ENCODE data around the gene NTHL1. TPM values are rescaled to one million over a fixed set of nuclear protein-coding genes. Genes with fewer than 3 reads are reported as not detected.

The NTHL1 gene
- total and polyA plus RNA-seq, 9 of the 15 experiments (the other 6 are each of a cell fraction or from before 2014, with no cell fraction given) = 1.1 to 58.8 (median 17.6) TPM

GRCh38 chr16:2063861-2064260 lies 16.2 kb upstream of the NTHL1 start:
- Histone ChIP-seq H3K4me2 (ENCODE audit: insufficient read depth, low read length) (no peak overlapping the region), H3K79me2 (ENCODE audit: control insufficient read depth, insufficient read depth, low read length) (no peaks in the 10 kb centered on the region), H2AFZ (ENCODE audit: low read depth, low read length) (no peak overlapping the region), H3K27me3 (ENCODE audit: control insufficient read depth in 2 of 2, insufficient read depth in 2 of 2, low read length in 2 of 2) (no peaks in the 10 kb centered on the region), H3K9me3 (replicated peaks; ENCODE audit: control insufficient read depth, insufficient read depth, low read depth, low read length) (no peaks in the 10 kb centered on the region), H3K9me1 (ENCODE audit: control insufficient read depth, insufficient read depth, low read length) (no peaks in the 10 kb centered on the region), H3K4me1 (replicated peaks in 1 of 2; ENCODE audit: control insufficient read depth in 2 of 2, insufficient read depth in 2 of 2, low read length in 2 of 2) (peaks cover 0 to 14% of the 10 kb centered on the region in 2 experiments; a peak in 2 of 5 replicates), H3K9ac (ENCODE audit: insufficient read depth in 1 of 2, low read depth in 2 of 2, low read length in 2 of 2) (no peak overlapping the region), H4K20me1 (replicated peaks; ENCODE audit: control insufficient read depth, insufficient read depth, low read length) (no peaks in the 10 kb centered on the region), H3K27ac (ENCODE audit: extremely low read depth, low read depth, low read length) (no peak overlapping the region), H3K36me3 (ENCODE audit: control insufficient read depth, insufficient read depth, low read length) (peaks cover 38% of the 10 kb centered on the region; the same call in 2 of the 3 replicates), H3K4me3 (no peak overlapping the region)
- POLR2A ChIA-PET = interaction anchor here (0.7 kb wide), 1 partner anchor 255 kb away, joined by 3 read pairs; no protein-coding TSS in a partner anchor
- intact Hi-C loops (cut with micrococcal nuclease) (no loop called here), in situ Hi-C loops (cut with MboI) (no loop called here)
- FAIRE-seq (no peak), ATAC-seq (no peak), DNase-seq (ENCODE audit: extremely low read depth in 1 of 4, low spot score in 3 of 4) (no peak)
- TF ChIP-seq CEBPG (CRISPR knock-in tag; IDR thresholded peaks at IDR 0.05) (no peak), CEBPG (tag; conservative IDR thresholded peaks at IDR 0.05 in 1 of 2, IDR thresholded peaks at IDR 0.05 in 1 of 2) (no peak)
- BruUV-seq (replicated peaks) = no TSS peak
- 89% methylated on average over 17 of the region's 25 CpGs for WGBS (ENCODE audit: insufficient coverage, low coverage, missing lambda C conversion rate)
- CTCF ChIA-PET (ENCODE audit: low intra/inter-chr PET ratio) = no interaction called here

- no peaks in the 10 kb centered on the region for H3K79me2 ChIP-seq (ENCODE audit: control insufficient read depth, insufficient read depth, low read length)
- DNase-seq (ENCODE audit: extremely low read depth in 1 of 4, low spot score in 3 of 4) = no peak
- in situ Hi-C loops (cut with MboI) = no loop called here
- ChIA-PET POLR2A (interaction anchor here (0.6 to 1.3 kb wide), 2 partner anchors 10 to 92 kb away, joined by 3 to 6 read pairs; partner anchors contain the start of gene TRAF7), CTCF (ENCODE audit: low intra/inter-chr PET ratio) (no interaction called here)
- TF ChIP-seq ZNF184 (CRISPR knock-in tag; IDR thresholded peaks at IDR 0.05) (no peak), ZFP30 (CRISPR knock-in tag; IDR thresholded peaks at IDR 0.05; ENCODE audit: borderline replicate concordance) (no peak), ZNF830 (CRISPR knock-in tag; IDR thresholded peaks at IDR 0.05) (no peak), ZFPM2 (CRISPR knock-in tag; IDR thresholded peaks at IDR 0.05) (no peak), ZNF449 (CRISPR knock-in tag; IDR thresholded peaks at IDR 0.05) (no peak), HOMEZ (CRISPR knock-in tag; IDR thresholded peaks at IDR 0.05) (no peak), DPF2 (IDR thresholded peaks at IDR 0.05) (no peak), NFATC3 (IDR thresholded peaks at IDR 0.05) (no peak)
- no peaks in the 10 kb centered on the region for H3K9me3 ChIP-seq (replicated peaks; ENCODE audit: control insufficient read depth, insufficient read depth, low read depth, low read length)
- intact Hi-C loops (cut with micrococcal nuclease) = no loop called here
- no peak for FAIRE-seq
- H3K9ac ChIP-seq (ENCODE audit: insufficient read depth in 1 of 2, low read depth in 2 of 2, low read length in 2 of 2) = no peak overlapping the region; a peak in 1 of 4 replicates
- no peak overlapping the region for H3K4me2 ChIP-seq (ENCODE audit: insufficient read depth, low read length)
- no peak overlapping the region for H3K4me3 ChIP-seq
- no peaks in the 10 kb centered on the region for H4K20me1 ChIP-seq (replicated peaks; ENCODE audit: control insufficient read depth, insufficient read depth, low read length)
- WGBS (ENCODE audit: insufficient coverage, low coverage, missing lambda C conversion rate) = 85% methylated on average over 9 of the region's 28 CpGs
- ATAC-seq = no peak
- BruUV-seq (replicated peaks) = no TSS peak
- H3K36me3 ChIP-seq (ENCODE audit: control insufficient read depth, insufficient read depth, low read length) = peaks cover 32% of the 10 kb centered on the region; the same call in 2 of the 3 replicates
- no peak overlapping the region for H3K27ac ChIP-seq (ENCODE audit: extremely low read depth, low read depth, low read length)
- no peaks in the 10 kb centered on the region for H3K9me1 ChIP-seq (ENCODE audit: control insufficient read depth, insufficient read depth, low read length)
- no peaks in the 10 kb centered on the region for H3K27me3 ChIP-seq (ENCODE audit: control insufficient read depth in 2 of 2, insufficient read depth in 2 of 2, low read length in 2 of 2)
- peaks cover 0 to 20% of the 10 kb centered on the region in 2 experiments; a peak in 2 of 5 replicates for H3K4me1 ChIP-seq (replicated peaks in 1 of 2; ENCODE audit: control insufficient read depth in 2 of 2, insufficient read depth in 2 of 2, low read length in 2 of 2)
- H2AFZ ChIP-seq (ENCODE audit: low read depth, low read length) = no peak overlapping the region
These were observed 15.2 kb upstream of the NTHL1 start for GRCh38 chr16:2062801-2063200.

All from K562 (cell line).